WTC11 (cell line): Measurements from ENCODE around the gene ADAD2. TPM values are rescaled to one million over a fixed set of nuclear protein-coding genes. Genes with fewer than 3 reads are reported as not detected.

Experiments used
- ATAC-seq: fragments of 200-7000 bp; cut with Tn5 transposase; 2 replicates; pipeline ENCODE4 v1.10.0; 2021; ENCODE audit warnings: mild to moderate bottlenecking, moderate library complexity
- CTCF ChIA-PET: fragments of 300-600 bp; sonication (Branson Sonifier 250); formaldehyde crosslinking; loops from one replicate; lab custom pipeline; 2021; ENCODE audit warnings: antibody characterized with exemption; lab: Charles Lee
- POLR2A ChIA-PET: fragments of 350-600 bp; sonication (Branson Sonifier 250); formaldehyde crosslinking; loops from one replicate; lab custom pipeline; 2021; ENCODE audit warnings: antibody characterized with exemption; lab: Charles Lee
- DNase-seq: peaks from one replicate; pipeline ENCODE4 v3.0.0; 2021; ENCODE audit warnings: low spot score
- H3K27ac Mint-ChIP-seq: 2 replicates; pipeline ENCODE4 v1.8.0; 2021; ENCODE audit warnings: mixed read lengths
- H3K27me3 Mint-ChIP-seq: 2 replicates; pipeline ENCODE4 v1.8.0; 2021; ENCODE audit warnings: low read depth, mild to moderate bottlenecking, moderate library complexity, mixed read lengths
- H3K36me3 Mint-ChIP-seq: 2 replicates; pipeline ENCODE4 v1.8.0; 2021; ENCODE audit warnings: mixed read lengths
- H3K4me1 Mint-ChIP-seq: 2 replicates; pipeline ENCODE4 v1.8.0; 2022; ENCODE audit warnings: mixed read lengths
- H3K4me3 Mint-ChIP-seq: 2 replicates; pipeline ENCODE4 v1.8.0; 2021; ENCODE audit warnings: mild to moderate bottlenecking, moderate library complexity, mixed read lengths
- H3K9me3 Mint-ChIP-seq: 2 replicates; pipeline ENCODE4 v1.8.0; 2021; ENCODE audit warnings: mixed read lengths
- ATF1 ChIP-seq: sonication (generic); formaldehyde crosslinking; IDR thresholded peaks from 2 replicates; pipeline ENCODE4 v1.8.1; 2023; ENCODE audit warnings: mild to moderate bottlenecking, moderate library complexity, missing genetic modification reagents
- CREM ChIP-seq: sonication (generic); formaldehyde crosslinking; IDR thresholded peaks from 2 replicates; pipeline ENCODE4 v1.8.1; 2022; ENCODE audit warnings: mild to moderate bottlenecking, missing genetic modification reagents, moderate library complexity
- GRHL2 ChIP-seq: fragments of 250-450 bp; sonication (Bioruptor Pico); IDR thresholded peaks from 2 replicates; pipeline ENCODE4 v1.8.0; 2022; ENCODE audit warnings: mild to moderate bottlenecking, moderate library complexity; ENCODE audit not compliant: insufficient replicate concordance, severe bottlenecking
- JUN ChIP-seq: sonication (generic); formaldehyde crosslinking; IDR thresholded peaks from 2 replicates; pipeline ENCODE4 v1.8.0; 2023; ENCODE audit warnings: mild to moderate bottlenecking, missing genetic modification reagents
- KAT7 ChIP-seq: sonication (generic); formaldehyde crosslinking; IDR thresholded peaks from 2 replicates; pipeline ENCODE4 v1.8.1; 2023; ENCODE audit warnings: missing genetic modification reagents, mild to moderate bottlenecking, borderline replicate concordance
- NFATC4 ChIP-seq: fragments of 250-450 bp; sonication (Bioruptor Pico); IDR thresholded peaks from 2 replicates; pipeline ENCODE4 v1.9.0; 2021; ENCODE audit warnings: mild to moderate bottlenecking
- NR2C2 ChIP-seq: sonication (generic); formaldehyde crosslinking; IDR thresholded peaks from 2 replicates; pipeline ENCODE4 v1.8.0; 2022; ENCODE audit warnings: mild to moderate bottlenecking, missing genetic modification reagents
- NR3C1 ChIP-seq: sonication (generic); formaldehyde crosslinking; conservative IDR thresholded peaks from 2 replicates; pipeline ENCODE4 v1.8.1; 2023; ENCODE audit warnings: low read depth, mild to moderate bottlenecking, missing genetic modification reagents
- PRRX2 ChIP-seq: fragments of 250-450 bp; sonication (Bioruptor Pico); IDR thresholded peaks from 2 replicates; pipeline ENCODE4 v1.8.0; 2021; ENCODE audit warnings: mild to moderate bottlenecking
- RORB ChIP-seq: fragments of 250-450 bp; sonication (Bioruptor Pico); IDR thresholded peaks from 2 replicates; pipeline ENCODE4 v1.9.0; 2021; ENCODE audit warnings: mild to moderate bottlenecking
- ZBTB21 ChIP-seq: sonication (generic); formaldehyde crosslinking; IDR thresholded peaks from 2 replicates; pipeline ENCODE4 v1.8.1; 2023; ENCODE audit warnings: mild to moderate bottlenecking, missing genetic modification reagents, borderline replicate concordance
- ZNF532 ChIP-seq: fragments of 250-450 bp; sonication (Bioruptor Pico); IDR thresholded peaks from 2 replicates; pipeline ENCODE4 v1.9.0; 2021; ENCODE audit warnings: mild to moderate bottlenecking, borderline replicate concordance
- total RNA-seq: library from RNA; stranded (reverse); gene quantifications from 3 replicates; pipeline ENCODE4 v1.2.3, GENCODE V29; 2021
- TF ChIP-seq, protein P1 (sequence below): sonication (generic); formaldehyde crosslinking; IDR thresholded peaks from 2 replicates; pipeline ENCODE4 v1.8.0; 2023; ENCODE audit warnings: missing genetic modification reagents, mild to moderate bottlenecking, borderline replicate concordance
- TF ChIP-seq, protein P2 (sequence below): sonication (generic); formaldehyde crosslinking; conservative IDR thresholded peaks from 2 replicates; pipeline ENCODE4 v1.8.1; 2023; ENCODE audit warnings: mild to moderate bottlenecking, low read depth, missing genetic modification reagents, moderate library complexity
- TF ChIP-seq, protein P3 (sequence below): sonication (generic); formaldehyde crosslinking; IDR thresholded peaks from 2 replicates; pipeline ENCODE4 v1.8.0; 2023; ENCODE audit warnings: mild to moderate bottlenecking, missing genetic modification reagents
- TF ChIP-seq, protein P4 (sequence below): fragments of 250-450 bp; sonication (Bioruptor Pico); conservative IDR thresholded peaks from 2 replicates; pipeline ENCODE4 v1.9.0; 2021; ENCODE audit warnings: mild to moderate bottlenecking

The ADAD2 gene
- total RNA-seq, 1 experiment from 2014 or later, result 1.6 TPM

- TF ChIP-seq ZBTB21 (CRISPR knock-in tag) (no peak), PRRX2 (CRISPR knock-in tag) (no peak), NR2C2 (CRISPR knock-in tag) (no peak)
- TF ChIP-seq, all 79 proteins: peak for 0
Measured at GRCh38 chr16:84191466-84191865, 509 bp downstream of the ADAD2 start (continued).

DNA sequence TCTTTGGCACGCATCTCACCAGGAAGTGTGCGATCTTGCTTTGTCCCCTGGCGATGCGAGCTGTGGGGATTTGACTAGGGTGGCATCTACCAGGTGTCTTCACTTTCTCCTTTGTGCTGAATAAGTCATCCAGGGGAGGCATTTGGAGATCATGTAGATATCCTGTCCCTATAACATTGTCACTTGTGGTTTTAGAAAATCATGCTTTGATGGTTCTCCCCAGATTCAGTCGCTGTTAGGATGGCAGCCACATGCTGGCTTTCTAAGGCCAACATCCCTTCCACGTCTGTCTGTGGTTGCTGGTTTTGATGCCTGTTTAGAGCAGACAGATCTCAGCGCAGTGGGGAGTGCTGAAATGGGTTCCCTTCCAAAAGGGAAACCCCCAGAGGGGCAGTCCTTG, 2.5 kb downstream of the ADAD2 start:
- Mint-ChIP-seq H3K36me3 (no peaks in the 10 kb centered on the region), H3K27ac (no peak overlapping the region), H3K4me3 (no peak overlapping the region), H3K9me3 (no peaks in the 10 kb centered on the region), H3K4me1 (no peaks in the 10 kb centered on the region), H3K27me3 (no peaks in the 10 kb centered on the region; the same call in none of the 2 replicates)
- no peak for DNase-seq
- TF ChIP-seq, protein P1, sequence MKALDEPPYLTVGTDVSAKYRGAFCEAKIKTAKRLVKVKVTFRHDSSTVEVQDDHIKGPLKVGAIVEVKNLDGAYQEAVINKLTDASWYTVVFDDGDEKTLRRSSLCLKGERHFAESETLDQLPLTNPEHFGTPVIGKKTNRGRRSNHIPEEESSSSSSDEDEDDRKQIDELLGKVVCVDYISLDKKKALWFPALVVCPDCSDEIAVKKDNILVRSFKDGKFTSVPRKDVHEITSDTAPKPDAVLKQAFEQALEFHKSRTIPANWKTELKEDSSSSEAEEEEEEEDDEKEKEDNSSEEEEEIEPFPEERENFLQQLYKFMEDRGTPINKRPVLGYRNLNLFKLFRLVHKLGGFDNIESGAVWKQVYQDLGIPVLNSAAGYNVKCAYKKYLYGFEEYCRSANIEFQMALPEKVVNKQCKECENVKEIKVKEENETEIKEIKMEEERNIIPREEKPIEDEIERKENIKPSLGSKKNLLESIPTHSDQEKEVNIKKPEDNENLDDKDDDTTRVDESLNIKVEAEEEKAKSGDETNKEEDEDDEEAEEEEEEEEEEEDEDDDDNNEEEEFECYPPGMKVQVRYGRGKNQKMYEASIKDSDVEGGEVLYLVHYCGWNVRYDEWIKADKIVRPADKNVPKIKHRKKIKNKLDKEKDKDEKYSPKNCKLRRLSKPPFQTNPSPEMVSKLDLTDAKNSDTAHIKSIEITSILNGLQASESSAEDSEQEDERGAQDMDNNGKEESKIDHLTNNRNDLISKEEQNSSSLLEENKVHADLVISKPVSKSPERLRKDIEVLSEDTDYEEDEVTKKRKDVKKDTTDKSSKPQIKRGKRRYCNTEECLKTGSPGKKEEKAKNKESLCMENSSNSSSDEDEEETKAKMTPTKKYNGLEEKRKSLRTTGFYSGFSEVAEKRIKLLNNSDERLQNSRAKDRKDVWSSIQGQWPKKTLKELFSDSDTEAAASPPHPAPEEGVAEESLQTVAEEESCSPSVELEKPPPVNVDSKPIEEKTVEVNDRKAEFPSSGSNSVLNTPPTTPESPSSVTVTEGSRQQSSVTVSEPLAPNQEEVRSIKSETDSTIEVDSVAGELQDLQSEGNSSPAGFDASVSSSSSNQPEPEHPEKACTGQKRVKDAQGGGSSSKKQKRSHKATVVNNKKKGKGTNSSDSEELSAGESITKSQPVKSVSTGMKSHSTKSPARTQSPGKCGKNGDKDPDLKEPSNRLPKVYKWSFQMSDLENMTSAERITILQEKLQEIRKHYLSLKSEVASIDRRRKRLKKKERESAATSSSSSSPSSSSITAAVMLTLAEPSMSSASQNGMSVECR (CRISPR knock-in tag), result no peak
- ChIA-PET CTCF (interaction anchor here (1.5 kb wide), 1 partner anchor 115 kb away, joined by 5 read pairs; no protein-coding TSS in a partner anchor), POLR2A (no interaction called here)
- ATAC-seq, result no peak

- Mint-ChIP-seq H3K9me3 (no peaks in the 10 kb centered on the region), H3K4me1 (0 out of 2 replicates have a peak, but pooled peaks cover under 1% of the 10 kb centered on the region), H3K27me3 (no peaks in the 10 kb centered on the region; the same call in none of the 2 replicates), H3K4me3 (no peak overlapping the region), H3K27ac (no peak overlapping the region), H3K36me3 (no peaks in the 10 kb centered on the region)
- POLR2A ChIA-PET, result no interaction called here
- DNase-seq, result no peak
- CTCF ChIA-PET, result interaction anchor here (1.4 kb wide), 1 partner anchor 114 kb away, joined by 4 read pairs; no protein-coding TSS in a partner anchor
- no peak for ATAC-seq
- TF ChIP-seq JUN (no peak), ATF1 (CRISPR knock-in tag) (no peak), NR3C1 (CRISPR knock-in tag) (no peak), KAT7 (CRISPR knock-in tag) (no peak), GRHL2 (no peak), CREM (no peak), RORB (CRISPR knock-in tag) (no peak), NFATC4 (no peak), ZNF532 (CRISPR knock-in tag) (no peak)
- TF ChIP-seq, protein P2, sequence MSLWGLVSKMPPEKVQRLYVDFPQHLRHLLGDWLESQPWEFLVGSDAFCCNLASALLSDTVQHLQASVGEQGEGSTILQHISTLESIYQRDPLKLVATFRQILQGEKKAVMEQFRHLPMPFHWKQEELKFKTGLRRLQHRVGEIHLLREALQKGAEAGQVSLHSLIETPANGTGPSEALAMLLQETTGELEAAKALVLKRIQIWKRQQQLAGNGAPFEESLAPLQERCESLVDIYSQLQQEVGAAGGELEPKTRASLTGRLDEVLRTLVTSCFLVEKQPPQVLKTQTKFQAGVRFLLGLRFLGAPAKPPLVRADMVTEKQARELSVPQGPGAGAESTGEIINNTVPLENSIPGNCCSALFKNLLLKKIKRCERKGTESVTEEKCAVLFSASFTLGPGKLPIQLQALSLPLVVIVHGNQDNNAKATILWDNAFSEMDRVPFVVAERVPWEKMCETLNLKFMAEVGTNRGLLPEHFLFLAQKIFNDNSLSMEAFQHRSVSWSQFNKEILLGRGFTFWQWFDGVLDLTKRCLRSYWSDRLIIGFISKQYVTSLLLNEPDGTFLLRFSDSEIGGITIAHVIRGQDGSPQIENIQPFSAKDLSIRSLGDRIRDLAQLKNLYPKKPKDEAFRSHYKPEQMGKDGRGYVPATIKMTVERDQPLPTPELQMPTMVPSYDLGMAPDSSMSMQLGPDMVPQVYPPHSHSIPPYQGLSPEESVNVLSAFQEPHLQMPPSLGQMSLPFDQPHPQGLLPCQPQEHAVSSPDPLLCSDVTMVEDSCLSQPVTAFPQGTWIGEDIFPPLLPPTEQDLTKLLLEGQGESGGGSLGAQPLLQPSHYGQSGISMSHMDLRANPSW, result no peak
- TF ChIP-seq, protein P3, sequence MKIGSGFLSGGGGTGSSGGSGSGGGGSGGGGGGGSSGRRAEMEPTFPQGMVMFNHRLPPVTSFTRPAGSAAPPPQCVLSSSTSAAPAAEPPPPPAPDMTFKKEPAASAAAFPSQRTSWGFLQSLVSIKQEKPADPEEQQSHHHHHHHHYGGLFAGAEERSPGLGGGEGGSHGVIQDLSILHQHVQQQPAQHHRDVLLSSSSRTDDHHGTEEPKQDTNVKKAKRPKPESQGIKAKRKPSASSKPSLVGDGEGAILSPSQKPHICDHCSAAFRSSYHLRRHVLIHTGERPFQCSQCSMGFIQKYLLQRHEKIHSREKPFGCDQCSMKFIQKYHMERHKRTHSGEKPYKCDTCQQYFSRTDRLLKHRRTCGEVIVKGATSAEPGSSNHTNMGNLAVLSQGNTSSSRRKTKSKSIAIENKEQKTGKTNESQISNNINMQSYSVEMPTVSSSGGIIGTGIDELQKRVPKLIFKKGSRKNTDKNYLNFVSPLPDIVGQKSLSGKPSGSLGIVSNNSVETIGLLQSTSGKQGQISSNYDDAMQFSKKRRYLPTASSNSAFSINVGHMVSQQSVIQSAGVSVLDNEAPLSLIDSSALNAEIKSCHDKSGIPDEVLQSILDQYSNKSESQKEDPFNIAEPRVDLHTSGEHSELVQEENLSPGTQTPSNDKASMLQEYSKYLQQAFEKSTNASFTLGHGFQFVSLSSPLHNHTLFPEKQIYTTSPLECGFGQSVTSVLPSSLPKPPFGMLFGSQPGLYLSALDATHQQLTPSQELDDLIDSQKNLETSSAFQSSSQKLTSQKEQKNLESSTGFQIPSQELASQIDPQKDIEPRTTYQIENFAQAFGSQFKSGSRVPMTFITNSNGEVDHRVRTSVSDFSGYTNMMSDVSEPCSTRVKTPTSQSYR, result no peak
- TF ChIP-seq, protein P4, sequence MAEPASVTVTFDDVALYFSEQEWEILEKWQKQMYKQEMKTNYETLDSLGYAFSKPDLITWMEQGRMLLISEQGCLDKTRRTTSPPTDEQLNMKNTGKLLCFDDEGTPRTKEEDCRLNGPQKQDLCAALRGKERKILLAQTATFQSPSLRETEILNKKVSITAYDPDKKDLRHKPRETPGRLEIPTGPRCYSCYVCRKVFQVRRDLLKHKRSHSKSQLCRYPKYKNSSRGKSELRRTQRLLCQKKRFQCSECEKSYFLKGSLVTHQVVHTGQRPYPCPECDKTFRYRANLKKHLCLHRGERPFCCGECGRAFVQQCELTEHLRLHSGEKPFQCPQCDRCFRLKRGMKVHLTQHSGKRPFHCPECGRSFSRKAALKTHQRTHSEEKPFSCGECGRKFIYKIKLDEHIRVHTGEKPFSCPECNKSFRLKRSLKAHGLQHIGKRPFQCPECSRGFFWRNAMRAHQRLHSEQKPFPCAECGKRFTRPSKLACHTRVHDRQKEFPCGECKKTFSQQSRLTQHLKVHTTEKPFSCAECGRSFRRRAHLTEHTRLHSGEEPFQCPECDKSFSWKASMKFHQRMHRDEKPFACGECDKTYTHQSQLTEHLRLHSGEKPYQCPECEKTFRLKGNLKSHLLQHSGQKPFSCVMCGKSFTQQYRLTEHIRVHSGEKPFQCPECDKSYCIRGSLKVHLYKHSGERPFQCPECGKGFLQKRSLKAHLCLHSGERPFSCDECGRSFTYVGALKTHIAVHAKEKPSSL (CRISPR knock-in tag), result no peak
Measured at GRCh38 chr16:84194018-84194417, 3.1 kb downstream of the ADAD2 start.
